Right atrium auricular region (tissue), 2 donors: ENCODE results near the gene HDAC9. TPM values are rescaled to one million over a fixed set of nuclear protein-coding genes. Genes with fewer than 3 reads are reported as not detected.

Experiments
- DNase-seq: peaks from one replicate; pipeline ENCODE4 v3.0.0-alpha.2; 2019; ENCODE audit warnings: low spot score
- H3K27ac ChIP-seq, 2 donors: fragments of 200-600 bp; sonication (generic); 1 replicate in 1 of 2; 2 replicates in 1 of 2; pipeline ENCODE4 v1.5.1; 2016 to 2019
- H3K27me3 ChIP-seq, 2 donors: fragments of 200-600 bp; sonication (generic); one replicate each; pipeline versions ENCODE4 v1.5.1 to v1.6.0; 2017 to 2019
- H3K36me3 ChIP-seq: fragments of 200-600 bp; sonication (generic); one replicate; pipeline ENCODE4 v1.5.1; 2016
- H3K4me1 ChIP-seq, 2 donors: fragments of 200-600 bp; sonication (generic); one replicate each; pipeline versions ENCODE4 v1.5.1 to v1.6.0; 2017 to 2019
- H3K4me3 ChIP-seq, 2 donors: fragments of 200-600 bp; sonication (generic); 1 replicate in 1 of 2; 2 replicates in 1 of 2; pipeline ENCODE4 v1.5.1; 2017 to 2019; ENCODE audit warnings: mild to moderate bottlenecking in 1 of 2, moderate library complexity in 1 of 2
- H3K9me3 ChIP-seq, 2 donors: fragments of 200-600 bp; sonication (generic); one replicate each; pipeline ENCODE4 v1.5.1; 2019
- total RNA-seq, 2 donors: library from RNA; depleted of rRNA; stranded (reverse); fragments of >200 nt; gene quantifications; one replicate each; pipeline ENCODE4 v1.1.0, GENCODE V29; 2016
- TF ChIP-seq, protein P1 (sequence below), 2 donors: fragments of 200-600 bp; sonication (generic); IDR thresholded peaks; one replicate each; pipeline ENCODE4 v1.5.1; 2019; ENCODE audit warnings: antibody characterized with exemption in 2 of 2

HDAC9 gene
- total RNA-seq, 2 donors from 2014 or later, result 16.6 to 28.0 TPM

DNA sequence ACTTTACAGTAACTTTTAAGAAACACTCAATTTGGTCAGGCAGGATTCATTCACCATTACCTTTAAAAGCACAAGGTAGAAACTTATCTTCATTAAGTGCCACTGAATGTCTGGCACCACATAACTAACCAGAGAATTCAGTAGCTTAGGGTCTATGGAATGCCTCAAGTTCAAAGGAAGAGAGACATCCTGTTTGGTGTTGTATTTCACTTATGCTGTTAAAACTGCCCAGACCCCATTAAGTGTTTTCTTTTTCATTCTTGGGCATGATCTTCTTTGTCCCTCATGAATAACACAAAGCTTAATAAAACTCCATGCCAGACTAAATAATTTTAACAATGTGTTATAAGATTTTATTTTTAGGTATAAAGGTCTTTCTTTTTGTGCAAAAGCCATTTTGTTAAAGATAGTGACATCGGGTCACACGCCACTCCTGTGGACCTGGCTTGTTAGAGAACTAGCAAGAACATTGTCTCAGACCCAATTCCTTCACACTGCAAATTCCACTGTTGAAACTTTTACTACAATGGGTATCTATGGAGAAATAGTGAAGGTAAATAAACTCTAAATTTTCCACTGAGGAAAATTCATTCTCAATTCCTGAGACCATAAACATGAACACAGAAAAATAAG, 400.9 kb downstream of the HDAC9 start:
- Histone ChIP-seq H3K27me3 (no peaks in the 10 kb centered on the region), H3K4me1 (peaks cover 0 to under 1% of the 10 kb centered on the region in 2 donors), H3K4me3 (no peak overlapping the region), H3K9me3 (no peaks in the 10 kb centered on the region), H3K36me3 (no peaks in the 10 kb centered on the region), H3K27ac (no peak overlapping the region)
- TF ChIP-seq, protein P1, sequence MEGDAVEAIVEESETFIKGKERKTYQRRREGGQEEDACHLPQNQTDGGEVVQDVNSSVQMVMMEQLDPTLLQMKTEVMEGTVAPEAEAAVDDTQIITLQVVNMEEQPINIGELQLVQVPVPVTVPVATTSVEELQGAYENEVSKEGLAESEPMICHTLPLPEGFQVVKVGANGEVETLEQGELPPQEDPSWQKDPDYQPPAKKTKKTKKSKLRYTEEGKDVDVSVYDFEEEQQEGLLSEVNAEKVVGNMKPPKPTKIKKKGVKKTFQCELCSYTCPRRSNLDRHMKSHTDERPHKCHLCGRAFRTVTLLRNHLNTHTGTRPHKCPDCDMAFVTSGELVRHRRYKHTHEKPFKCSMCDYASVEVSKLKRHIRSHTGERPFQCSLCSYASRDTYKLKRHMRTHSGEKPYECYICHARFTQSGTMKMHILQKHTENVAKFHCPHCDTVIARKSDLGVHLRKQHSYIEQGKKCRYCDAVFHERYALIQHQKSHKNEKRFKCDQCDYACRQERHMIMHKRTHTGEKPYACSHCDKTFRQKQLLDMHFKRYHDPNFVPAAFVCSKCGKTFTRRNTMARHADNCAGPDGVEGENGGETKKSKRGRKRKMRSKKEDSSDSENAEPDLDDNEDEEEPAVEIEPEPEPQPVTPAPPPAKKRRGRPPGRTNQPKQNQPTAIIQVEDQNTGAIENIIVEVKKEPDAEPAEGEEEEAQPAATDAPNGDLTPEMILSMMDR (IDR thresholded peaks at IDR 0.05), result no peak
- DNase-seq, result no peak

DNA sequence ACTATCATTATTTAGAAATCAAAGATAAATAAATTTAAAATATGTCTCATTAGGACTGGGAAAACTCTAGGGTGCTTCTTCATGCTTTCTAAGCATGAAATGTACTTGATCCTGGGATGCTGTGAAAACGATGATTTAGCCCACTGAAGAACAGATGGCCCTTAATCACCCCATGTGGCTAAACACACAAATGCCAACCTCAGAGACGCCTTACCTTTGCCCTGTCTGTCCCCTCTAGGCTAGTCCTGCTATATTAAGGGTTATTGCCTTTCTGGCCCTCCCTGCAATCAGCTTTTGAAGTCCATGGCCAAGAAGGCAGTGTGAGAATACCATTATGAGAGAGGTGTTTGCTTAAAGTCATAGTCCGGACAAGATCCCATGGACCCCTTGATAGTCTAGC, 404.7 kb downstream of the HDAC9 start:
- H3K9me3 ChIP-seq, result no peaks in the 10 kb centered on the region
- no peaks in the 10 kb centered on the region for H3K36me3 ChIP-seq
- H3K4me3 ChIP-seq, result no peak overlapping the region
- no peak for DNase-seq
- H3K4me1 ChIP-seq, result no peaks in the 10 kb centered on the region
- TF ChIP-seq, protein P1 (IDR thresholded peaks at IDR 0.05), result no peak
- H3K27me3 ChIP-seq, result no peaks in the 10 kb centered on the region
- H3K27ac ChIP-seq, result no peak overlapping the region

DNA sequence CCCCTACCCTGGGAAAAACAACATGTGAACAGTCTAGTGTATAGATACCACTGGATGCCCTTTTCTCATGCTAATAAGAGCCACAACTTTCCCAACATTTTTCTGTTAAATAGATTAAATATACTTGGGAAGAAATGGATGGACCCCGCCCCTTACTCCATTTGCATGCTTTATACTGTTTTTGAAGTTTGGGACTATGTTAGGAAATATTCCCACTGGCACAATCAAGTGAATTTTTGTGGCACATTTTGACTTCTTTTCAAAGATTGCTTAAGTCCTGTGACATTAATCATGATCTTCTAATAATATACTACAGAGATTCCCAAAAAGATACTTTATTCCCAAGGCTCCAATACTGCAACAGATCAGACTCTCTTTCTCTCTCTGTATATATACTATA, 405.3 kb downstream of the HDAC9 start:
- Histone ChIP-seq H3K4me1 (no peaks in the 10 kb centered on the region), H3K27me3 (no peaks in the 10 kb centered on the region), H3K36me3 (no peaks in the 10 kb centered on the region), H3K4me3 (no peak overlapping the region), H3K27ac (no peak overlapping the region), H3K9me3 (no peaks in the 10 kb centered on the region)
- DNase-seq, result no peak
- TF ChIP-seq, protein P1 (IDR thresholded peaks at IDR 0.05), result no peak

DNA sequence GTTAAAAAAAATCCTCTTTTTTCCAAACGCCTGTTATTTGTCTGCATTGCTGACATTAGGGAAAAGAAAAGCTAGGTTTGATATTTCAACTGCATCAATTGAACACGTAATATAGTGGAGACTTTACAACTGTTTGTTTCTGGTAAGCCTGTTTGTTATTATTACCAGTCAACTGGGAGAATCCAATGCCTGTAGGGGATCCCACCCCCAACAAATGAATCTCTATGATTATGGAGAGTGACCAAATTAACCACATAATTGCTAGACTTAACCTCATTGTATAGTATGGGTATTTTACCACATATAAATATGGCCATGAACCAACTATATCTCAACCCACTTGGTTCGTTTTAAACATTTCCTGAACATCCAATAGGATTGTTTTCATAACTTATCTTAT, 405.8 kb downstream of the HDAC9 start:
- Histone ChIP-seq H3K36me3 (no peaks in the 10 kb centered on the region), H3K27ac (no peak overlapping the region), H3K4me3 (no peak overlapping the region), H3K27me3 (no peaks in the 10 kb centered on the region), H3K4me1 (no peaks in the 10 kb centered on the region), H3K9me3 (no peaks in the 10 kb centered on the region)
- DNase-seq, result no peak
- TF ChIP-seq, protein P1 (IDR thresholded peaks at IDR 0.05), result no peak

DNA sequence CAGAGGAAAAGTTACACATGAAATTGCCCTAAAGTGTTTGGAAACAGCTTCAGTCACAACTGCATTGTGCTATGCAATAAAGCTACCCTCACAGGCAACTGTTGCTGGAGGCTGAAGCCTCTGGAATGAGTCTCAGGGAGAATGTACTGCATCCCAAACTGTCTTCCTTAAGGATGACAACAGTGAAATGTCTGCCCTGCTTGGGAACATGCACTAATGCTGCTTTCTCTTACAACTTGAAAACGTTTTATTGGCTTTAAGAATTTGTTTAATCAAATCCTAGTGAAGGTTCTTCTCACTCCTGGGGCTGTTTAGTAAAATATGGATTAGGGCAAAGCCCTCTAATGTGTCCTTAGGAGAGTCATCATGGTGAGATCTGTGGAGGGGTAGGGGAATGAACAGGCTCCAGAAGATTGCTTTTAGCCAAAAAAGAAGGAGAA, 406.5 kb downstream of the HDAC9 start:
- Histone ChIP-seq H3K27me3 (no peaks in the 10 kb centered on the region), H3K9me3 (no peaks in the 10 kb centered on the region), H3K27ac (no peak overlapping the region), H3K4me1 (no peaks in the 10 kb centered on the region), H3K36me3 (no peaks in the 10 kb centered on the region), H3K4me3 (no peak overlapping the region)
- DNase-seq, result no peak
- TF ChIP-seq, protein P1 (IDR thresholded peaks at IDR 0.05), result no peak

DNA sequence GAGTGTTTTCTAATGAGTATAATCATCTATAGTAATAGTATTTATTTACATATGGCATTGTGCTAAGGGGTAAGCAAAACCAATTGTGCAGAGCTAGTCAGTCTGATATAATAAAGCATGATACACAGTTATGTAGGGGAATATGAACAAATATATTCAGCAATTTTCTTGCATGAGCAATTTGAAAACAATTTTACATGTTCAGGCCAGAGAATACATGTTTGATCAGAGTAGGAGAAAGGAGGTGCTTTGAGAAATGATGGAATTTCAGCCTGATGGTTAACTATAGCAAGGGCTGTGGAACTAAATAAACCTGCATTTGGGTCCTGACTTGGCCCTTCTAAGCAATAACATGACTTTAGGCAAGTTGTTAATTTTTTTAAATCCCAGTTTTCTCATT, 407.3 kb downstream of the HDAC9 start:
- Histone ChIP-seq H3K4me3 (no peak overlapping the region), H3K4me1 (no peaks in the 10 kb centered on the region), H3K36me3 (no peaks in the 10 kb centered on the region), H3K9me3 (no peaks in the 10 kb centered on the region), H3K27me3 (no peaks in the 10 kb centered on the region), H3K27ac (no peak overlapping the region)
- no peak for DNase-seq
- TF ChIP-seq, protein P1 (IDR thresholded peaks at IDR 0.05), result no peak
